Esophagus squamous epithelium (tissue), 4 donors: ENCODE results near the gene FOXP3.

Experiments used
- POLR2A ChIP-seq, 4 donors: fragments of 450-650 bp; IDR thresholded peaks; one replicate each; pipeline ENCODE4 v1.6.1; 2017; ENCODE audit warnings: antibody characterized with exemption in 4 of 4, mild to moderate bottlenecking in 4 of 4, moderate library complexity in 3 of 4
- TF ChIP-seq, protein P1 (sequence below), 6 experiments: fragments of 450-650 bp in 4 of 6; fragments of 200-600 bp in 2 of 6; sonication (generic) in 2 of 6; IDR thresholded peaks; one replicate each; pipeline ENCODE4 v1.5.1; 2016 to 2019; ENCODE audit warnings: antibody characterized with exemption in 6 of 6, mild to moderate bottlenecking in 4 of 6, moderate library complexity in 4 of 6

DNA sequence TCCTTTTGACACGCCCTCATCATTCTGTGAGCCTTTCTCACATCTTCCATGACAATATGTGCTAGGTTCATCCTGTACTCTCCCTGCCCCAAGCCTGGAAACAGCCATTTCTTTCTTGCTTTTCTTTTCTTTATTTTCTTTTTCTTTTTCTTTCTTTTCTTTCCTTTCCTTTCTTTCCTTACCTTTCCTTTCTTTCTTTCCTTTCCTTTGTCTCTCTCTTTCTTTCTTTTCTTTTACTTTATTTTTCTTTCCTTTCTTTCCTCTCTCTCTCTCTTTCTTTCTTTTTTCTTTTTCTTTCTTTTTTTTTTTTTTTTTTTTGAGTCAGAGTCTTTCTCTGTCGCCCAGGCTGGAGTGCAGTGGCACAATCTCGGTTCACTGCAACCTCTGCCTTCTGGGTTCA, 19.7 kb upstream of the FOXP3 start:
- TF ChIP-seq POLR2A (IDR thresholded peaks at IDR 0.05), result no peak
- TF ChIP-seq, protein P1, sequence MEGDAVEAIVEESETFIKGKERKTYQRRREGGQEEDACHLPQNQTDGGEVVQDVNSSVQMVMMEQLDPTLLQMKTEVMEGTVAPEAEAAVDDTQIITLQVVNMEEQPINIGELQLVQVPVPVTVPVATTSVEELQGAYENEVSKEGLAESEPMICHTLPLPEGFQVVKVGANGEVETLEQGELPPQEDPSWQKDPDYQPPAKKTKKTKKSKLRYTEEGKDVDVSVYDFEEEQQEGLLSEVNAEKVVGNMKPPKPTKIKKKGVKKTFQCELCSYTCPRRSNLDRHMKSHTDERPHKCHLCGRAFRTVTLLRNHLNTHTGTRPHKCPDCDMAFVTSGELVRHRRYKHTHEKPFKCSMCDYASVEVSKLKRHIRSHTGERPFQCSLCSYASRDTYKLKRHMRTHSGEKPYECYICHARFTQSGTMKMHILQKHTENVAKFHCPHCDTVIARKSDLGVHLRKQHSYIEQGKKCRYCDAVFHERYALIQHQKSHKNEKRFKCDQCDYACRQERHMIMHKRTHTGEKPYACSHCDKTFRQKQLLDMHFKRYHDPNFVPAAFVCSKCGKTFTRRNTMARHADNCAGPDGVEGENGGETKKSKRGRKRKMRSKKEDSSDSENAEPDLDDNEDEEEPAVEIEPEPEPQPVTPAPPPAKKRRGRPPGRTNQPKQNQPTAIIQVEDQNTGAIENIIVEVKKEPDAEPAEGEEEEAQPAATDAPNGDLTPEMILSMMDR (IDR thresholded peaks at IDR 0.05), result no peak
